MCF 10A (cell line): Measurements from ENCODE around the gene GPR75. TPM values are rescaled to one million over a fixed set of nuclear protein-coding genes. Genes with fewer than 3 reads are reported as not detected.
A peak's percentile ranks its signal among the peaks of the same experiment; 100 is the strongest.

Experiments
- Bru-seq: library from RNA; stranded (reverse); fragments of 400-500 nt; gene quantifications from one replicate; lab custom pipeline; 2021; lab: Mats Ljungman, UMichigan
- BruChase-seq, 2 experiments: library from RNA; stranded (reverse); fragments of 400-500 nt; gene quantifications; one replicate each; lab custom pipeline; 2021; lab: Mats Ljungman, UMichigan
- BruUV-seq: library from RNA; stranded (reverse); fragments of 400-500 nt; replicated peaks from 2 replicates; lab custom pipeline; 2021; lab: Mats Ljungman, UMichigan
- CTCF ChIA-PET: fragments of 300-600 bp; sonication (Branson Sonifier 250); formaldehyde crosslinking; extraction: SDS; loops from one replicate; lab custom pipeline; 2021; ENCODE audit warnings: antibody characterized with exemption, inconsistent platforms; lab: Yijun Ruan, JAX
- POLR2A ChIA-PET: fragments of 300-600, 350-650 bp; sonication (Branson Sonifier 250); formaldehyde crosslinking; extraction: SDS; loops from one replicate; lab custom pipeline; 2020; ENCODE audit warnings: antibody characterized with exemption, inconsistent platforms; lab: Yijun Ruan, JAX
- DNase-seq: peaks from one replicate; pipeline ENCODE4 v3.0.0-alpha.2; 2018; ENCODE audit not compliant: unreplicated experiment
- H3K27ac Mint-ChIP-seq: one replicate; pipeline ENCODE4 v1.8.0; 2022; ENCODE audit warnings: mild to moderate bottlenecking, low read depth, mixed read lengths; ENCODE audit not compliant: unreplicated experiment
- H3K27me3 Mint-ChIP-seq: one replicate; pipeline ENCODE4 v1.8.0; 2022; ENCODE audit warnings: mixed read lengths; ENCODE audit not compliant: insufficient read depth, unreplicated experiment
- H3K36me3 Mint-ChIP-seq: one replicate; pipeline ENCODE4 v1.8.0; 2022; ENCODE audit warnings: mild to moderate bottlenecking, moderate library complexity, mixed read lengths; ENCODE audit not compliant: insufficient read depth, unreplicated experiment
- H3K4me1 Mint-ChIP-seq: one replicate; pipeline ENCODE4 v1.8.0; 2022; ENCODE audit warnings: mixed read lengths; ENCODE audit not compliant: insufficient read depth, unreplicated experiment
- H3K4me3 Mint-ChIP-seq: one replicate; pipeline ENCODE4 v1.8.0; 2022; ENCODE audit warnings: mild to moderate bottlenecking, moderate library complexity, mixed read lengths; ENCODE audit not compliant: unreplicated experiment
- H3K9me3 Mint-ChIP-seq: one replicate; pipeline ENCODE4 v1.8.0; 2022; ENCODE audit warnings: mixed read lengths; ENCODE audit not compliant: unreplicated experiment
- CTCF ChIP-seq: fragments of 200-600 bp; IDR thresholded peaks from one replicate; pipeline ENCODE4 v1.8.0; 2022; ENCODE audit warnings: antibody characterized with exemption, mild to moderate bottlenecking; ENCODE audit not compliant: unreplicated experiment
- intact Hi-C: fragments of 100-400 bp; cut with micrococcal nuclease; formaldehyde crosslinking; loops from 2 replicates; pipeline ENCODE4 v1.14.1; 2022
- long read RNA-seq: library from polyadenylated mRNA; stranded (forward); transcript quantifications from one replicate; pipeline ENCODE4 v2.0.0, GENCODE V29; 2022
- total RNA-seq: library from RNA; stranded (reverse); gene quantifications from 2 replicates; pipeline ENCODE4 v1.2.3, GENCODE V29; 2022

Gene GPR75
- total RNA-seq (4.0 and 5.2 TPM in 2 replicates), Bru-seq, nascent RNA (percentile 91 among the genes with signal in this experiment), BruChase-seq, experiment 1, labeled RNA remaining after a 6-hour chase (percentile 95 among the genes with signal in this experiment), BruChase-seq, experiment 2, labeled RNA remaining after a 2-hour chase (percentile 94 among the genes with signal in this experiment)
- long read RNA-seq, partial matches to known transcripts, result 0 of 1 reads
- long read RNA-seq, other reads (novel, unspliced or antisense), result 1 of 1 reads

GRCh38 chr2:53859206-53860181 lies at the start of gene GPR75:
Gene GPR75, minus strand, starts transcription at chr2:53859967. Its CDS starts 5,211 bp downstream, at chr2:53854756.
- H3K9me3 Mint-ChIP-seq, result no peaks in the 10 kb centered on the region
- BruUV-seq, result no TSS peak
- H3K4me1 Mint-ChIP-seq, result no peaks in the 10 kb centered on the region
- ChIA-PET POLR2A (no interaction called here), CTCF (interaction anchor here (0.6 kb wide), 1 partner anchor 137 kb away, joined by 3 read pairs; no protein-coding TSS in a partner anchor)
- intact Hi-C loops, result no loop called here
- no peak for TF ChIP-seq CTCF
- peaks cover 30% of the 10 kb centered on the region for H3K36me3 Mint-ChIP-seq
- H3K27me3 Mint-ChIP-seq, result no peaks in the 10 kb centered on the region
- no peak within 1 kb of the TSS for H3K27ac Mint-ChIP-seq
- no peak for DNase-seq
- no peak within 1 kb of the TSS for H3K4me3 Mint-ChIP-seq

DNA sequence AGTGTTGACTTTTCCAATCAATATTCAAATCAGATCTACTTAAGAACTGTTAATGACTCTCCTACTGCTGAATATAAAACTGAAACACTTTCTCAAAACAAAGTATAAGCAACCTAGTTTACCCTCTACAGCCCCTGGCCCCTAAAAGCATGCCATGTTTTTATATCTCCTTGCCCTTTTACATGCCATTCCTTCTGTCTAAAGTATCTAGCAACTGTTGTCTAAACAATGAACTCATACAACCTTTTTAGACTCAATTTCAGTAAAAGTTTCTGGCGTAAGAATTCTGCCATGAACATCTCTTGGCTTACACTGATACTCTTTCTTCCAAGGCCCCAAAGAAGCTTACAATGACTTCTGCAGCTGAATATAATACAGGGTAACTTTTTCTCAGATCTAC lies 47.8 kb upstream of the GPR75 start:
- BruUV-seq, result no TSS peak
- intact Hi-C loops, result no loop called here
- Mint-ChIP-seq H3K4me3 (no peak overlapping the region), H3K9me3 (no peaks in the 10 kb centered on the region), H3K36me3 (peaks cover 63% of the 10 kb centered on the region), H3K27me3 (no peaks in the 10 kb centered on the region), H3K4me1 (no peaks in the 10 kb centered on the region), H3K27ac (no peak overlapping the region)
- POLR2A ChIA-PET, result no interaction called here
- CTCF ChIA-PET, result interaction anchor here (1.1 kb wide), 1 partner anchor 10 kb away, joined by 3 read pairs; no protein-coding TSS in a partner anchor
- DNase-seq, result no peak
- TF ChIP-seq CTCF, result no peak

DNA sequence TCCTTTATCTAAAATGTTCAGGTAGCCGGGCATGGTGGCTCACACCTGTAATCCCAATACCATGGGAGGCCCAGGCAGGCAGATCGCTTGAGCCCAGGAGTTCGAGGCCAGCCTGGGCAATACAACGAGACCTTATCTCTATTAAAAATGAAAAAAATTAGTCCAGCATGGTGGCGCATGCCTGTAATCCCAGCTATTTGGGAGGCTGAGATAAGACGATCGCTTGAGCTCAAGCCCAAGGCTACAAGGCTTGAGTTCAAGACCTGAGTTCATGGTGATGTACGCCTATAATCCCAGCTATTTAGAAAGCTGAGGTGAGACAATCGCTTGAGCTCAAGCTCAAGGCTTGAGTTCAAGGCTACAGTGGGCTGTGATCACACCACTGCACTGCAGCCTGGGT lies 45.6 kb upstream of the GPR75 start:
- POLR2A ChIA-PET, result interaction anchor here (1.4 kb wide), 1 partner anchor 17 kb away, joined by 3 read pairs; no protein-coding TSS in a partner anchor
- Mint-ChIP-seq H3K4me3 (no peak overlapping the region), H3K4me1 (no peaks in the 10 kb centered on the region), H3K36me3 (peaks cover 76% of the 10 kb centered on the region), H3K9me3 (no peaks in the 10 kb centered on the region), H3K27ac (no peak overlapping the region), H3K27me3 (no peaks in the 10 kb centered on the region)
- TF ChIP-seq CTCF, result no peak
- intact Hi-C loops, result no loop called here
- CTCF ChIA-PET, result interaction anchor here (0.6 to 0.7 kb wide), 2 partner anchors 198 to 794 kb away, joined by 3 read pairs; no protein-coding TSS in a partner anchor
- BruUV-seq, result no TSS peak
- no peak for DNase-seq

- CTCF ChIA-PET, result interaction anchor here (1.5 kb wide), 1 partner anchor 9 kb away, joined by 3 read pairs; no protein-coding TSS in a partner anchor
- no peaks in the 10 kb centered on the region for H3K27me3 Mint-ChIP-seq
Observed at GRCh38 chr2:53903011-53903410, 43.2 kb upstream of the GPR75 start.

More at GRCh38 chr2:53903011-53903410, 43.2 kb upstream of the GPR75 start:
- Mint-ChIP-seq H3K36me3 (peaks cover 78% of the 10 kb centered on the region), H3K9me3 (no peaks in the 10 kb centered on the region), H3K4me3 (no peak overlapping the region), H3K27ac (no peak overlapping the region), H3K4me1 (no peaks in the 10 kb centered on the region)
- DNase-seq, result no peak
- POLR2A ChIA-PET, result no interaction called here
- no TSS peak for BruUV-seq
- no peak for TF ChIP-seq CTCF
- intact Hi-C loops, result no loop called here
